ENCODE data around the gene PRAMEF12. TPM values are rescaled to one million over a fixed set of nuclear protein-coding genes. Genes with fewer than 3 reads are reported as not detected.
"Not testable (repeated sequence)": the region's sequence is repeated elsewhere in the genome, so short reads cannot be mapped to it uniquely, and the experiment has no call there.

PRAMEF12 gene
- total RNA-seq, 1 donor from 2014 or later: not detected

DNA sequence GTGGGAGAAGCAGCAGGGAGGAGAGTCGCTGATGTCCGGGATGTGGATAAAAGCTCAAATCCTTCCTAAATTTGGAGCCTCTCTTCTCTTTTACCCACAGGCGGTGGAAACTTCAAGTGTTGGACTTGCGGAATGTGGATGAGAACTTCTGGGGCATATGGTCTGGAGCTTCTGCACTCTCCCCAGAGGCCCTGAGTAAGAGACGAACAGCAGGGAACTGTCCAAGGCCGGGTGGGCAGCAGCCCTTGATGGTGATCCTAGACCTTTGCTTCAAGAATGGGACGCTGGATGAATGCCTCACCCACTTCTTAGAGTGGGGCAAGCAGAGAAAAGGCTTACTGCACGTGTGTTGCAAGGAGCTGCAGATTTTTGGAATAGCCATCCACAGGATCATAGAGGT is 1.9 kb downstream of the PRAMEF12 start:
- intact Hi-C loops (cut with DNase I): no loop called here
- Histone ChIP-seq H3K9me3 (no peaks in the 10 kb centered on the region), H3K4me3 (no peak overlapping the region), H3K36me3 (no peaks in the 10 kb centered on the region), H3K4me1 (no peaks in the 10 kb centered on the region), H3K27ac (no peak overlapping the region), H3K27me3 (no peaks in the 10 kb centered on the region)
- DNase-seq (ENCODE audit: extremely low spot score in 2 of 2): peak in 1 of 2 donors; percentile 70
- no peak for TF ChIP-seq POLR2AphosphoS5 (IDR thresholded peaks at IDR 0.05; ENCODE audit: insufficient read depth in 1 of 2, low read depth in 1 of 2)
- no peak for TF ChIP-seq POLR2A (IDR thresholded peaks at IDR 0.05)
- TF ChIP-seq, protein P1, sequence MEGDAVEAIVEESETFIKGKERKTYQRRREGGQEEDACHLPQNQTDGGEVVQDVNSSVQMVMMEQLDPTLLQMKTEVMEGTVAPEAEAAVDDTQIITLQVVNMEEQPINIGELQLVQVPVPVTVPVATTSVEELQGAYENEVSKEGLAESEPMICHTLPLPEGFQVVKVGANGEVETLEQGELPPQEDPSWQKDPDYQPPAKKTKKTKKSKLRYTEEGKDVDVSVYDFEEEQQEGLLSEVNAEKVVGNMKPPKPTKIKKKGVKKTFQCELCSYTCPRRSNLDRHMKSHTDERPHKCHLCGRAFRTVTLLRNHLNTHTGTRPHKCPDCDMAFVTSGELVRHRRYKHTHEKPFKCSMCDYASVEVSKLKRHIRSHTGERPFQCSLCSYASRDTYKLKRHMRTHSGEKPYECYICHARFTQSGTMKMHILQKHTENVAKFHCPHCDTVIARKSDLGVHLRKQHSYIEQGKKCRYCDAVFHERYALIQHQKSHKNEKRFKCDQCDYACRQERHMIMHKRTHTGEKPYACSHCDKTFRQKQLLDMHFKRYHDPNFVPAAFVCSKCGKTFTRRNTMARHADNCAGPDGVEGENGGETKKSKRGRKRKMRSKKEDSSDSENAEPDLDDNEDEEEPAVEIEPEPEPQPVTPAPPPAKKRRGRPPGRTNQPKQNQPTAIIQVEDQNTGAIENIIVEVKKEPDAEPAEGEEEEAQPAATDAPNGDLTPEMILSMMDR (IDR thresholded peaks at IDR 0.05): no peak

GRCh38 chr1:12776801-12777557 is 3.4 kb downstream of the PRAMEF12 start:
- no peaks in the 10 kb centered on the region for H3K4me1 ChIP-seq
- no peaks in the 10 kb centered on the region for H3K9me3 ChIP-seq
- no peaks in the 10 kb centered on the region for H3K27me3 ChIP-seq
- intact Hi-C loops (cut with DNase I): loop anchor here (1.0 kb wide), 1 partner anchor 15 kb away; no protein-coding TSS in a partner anchor
- no peak for TF ChIP-seq POLR2AphosphoS5 (IDR thresholded peaks at IDR 0.05; ENCODE audit: insufficient read depth in 1 of 2, low read depth in 1 of 2)
- DNase-seq (ENCODE audit: extremely low spot score in 2 of 2): peak in 1 of 2 donors; percentile 74
- H3K36me3 ChIP-seq: no peaks in the 10 kb centered on the region
- no peak overlapping the region for H3K4me3 ChIP-seq
- no peak overlapping the region for H3K27ac ChIP-seq

GRCh38 chr1:12778061-12778460 is 4.5 kb downstream of the PRAMEF12 start:
- no peaks in the 10 kb centered on the region for H3K9me3 ChIP-seq
- no peaks in the 10 kb centered on the region for H3K36me3 ChIP-seq
- no peak overlapping the region for H3K27ac ChIP-seq
- intact Hi-C loops (cut with DNase I): no loop called here
- TF ChIP-seq POLR2A (IDR thresholded peaks at IDR 0.05): no peak
- TF ChIP-seq POLR2AphosphoS5 (IDR thresholded peaks at IDR 0.05; ENCODE audit: insufficient read depth in 1 of 2, low read depth in 1 of 2): no peak
- TF ChIP-seq, protein P1 (IDR thresholded peaks at IDR 0.05): no peak
- no peak overlapping the region for H3K4me3 ChIP-seq
- H3K27me3 ChIP-seq: no peaks in the 10 kb centered on the region
- H3K4me1 ChIP-seq: no peaks in the 10 kb centered on the region
- peak in 1 of 2 donors; percentile 72 for DNase-seq (ENCODE audit: extremely low spot score in 2 of 2)

- Histone ChIP-seq H3K9me3 (no peaks in the 10 kb centered on the region), H3K36me3 (no peaks in the 10 kb centered on the region), H3K27ac (no peak overlapping the region), H3K4me3 (no peak overlapping the region), H3K27me3 (no peaks in the 10 kb centered on the region), H3K4me1 (no peaks in the 10 kb centered on the region)
- DNase-seq (ENCODE audit: extremely low spot score in 2 of 2): peak in 1 of 2 donors; percentile 58
- intact Hi-C loops (cut with DNase I): no loop called here
- no peak for TF ChIP-seq POLR2AphosphoS5 (IDR thresholded peaks at IDR 0.05; ENCODE audit: insufficient read depth in 1 of 2, low read depth in 1 of 2)
- TF ChIP-seq, protein P1 (IDR thresholded peaks at IDR 0.05): no peak
- no peak for TF ChIP-seq POLR2A (IDR thresholded peaks at IDR 0.05)
These were observed 5.4 kb downstream of the PRAMEF12 start for GRCh38 chr1:12778907-12779306.

DNA sequence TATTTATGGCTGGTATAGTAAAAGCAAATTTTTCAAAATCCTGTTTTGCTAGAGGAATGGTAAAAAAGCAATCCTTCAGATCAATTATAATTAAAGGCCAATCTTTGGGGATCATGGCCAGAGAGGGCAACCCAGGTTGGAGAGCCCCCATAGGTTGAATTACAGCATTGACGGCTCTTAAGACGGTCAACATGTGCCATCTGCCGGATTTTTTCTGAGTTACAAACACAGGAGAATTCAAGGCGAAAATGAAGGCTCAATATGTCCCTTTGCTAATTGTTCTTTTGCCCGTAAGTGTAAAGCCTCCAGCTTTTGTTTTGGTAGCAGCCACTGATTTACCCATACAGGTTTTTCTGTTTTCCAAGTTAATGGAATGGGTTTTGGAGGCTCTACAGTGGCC is 8.0 kb downstream of the PRAMEF12 start:
- H3K4me1 ChIP-seq; H3K4me3 ChIP-seq; intact Hi-C loops (cut with DNase I); H3K36me3 ChIP-seq; DNase-seq (ENCODE audit: extremely low spot score in 2 of 2); H3K27me3 ChIP-seq; H3K27ac ChIP-seq; H3K9me3 ChIP-seq: not testable (repeated sequence)

GRCh38 chr1:12783783-12784182 is 10.2 kb downstream of the PRAMEF12 start:
- H3K27me3 ChIP-seq; DNase-seq (ENCODE audit: extremely low spot score in 2 of 2); H3K4me1 ChIP-seq; H3K9me3 ChIP-seq; H3K4me3 ChIP-seq; intact Hi-C loops (cut with DNase I); H3K27ac ChIP-seq; H3K36me3 ChIP-seq: not testable (repeated sequence)

DNA sequence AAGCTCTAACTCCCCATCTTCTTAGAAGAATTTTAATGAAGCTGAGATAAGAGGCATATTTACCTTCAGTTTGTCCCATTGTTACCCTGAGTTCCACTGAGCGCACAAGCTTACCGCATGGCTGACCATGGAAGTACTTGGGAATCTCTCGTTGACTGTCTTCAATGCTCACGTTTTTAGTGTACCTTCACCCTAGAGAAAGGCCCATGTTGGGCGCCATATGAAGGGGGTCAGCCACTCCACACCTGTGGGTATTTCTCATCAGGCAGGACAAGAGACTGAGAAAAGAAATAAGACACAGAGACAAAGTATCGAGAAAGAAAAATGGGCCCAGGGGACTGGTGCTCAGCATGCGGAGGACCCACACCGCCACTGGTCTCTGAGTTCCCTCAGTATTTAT is 11.2 kb downstream of the PRAMEF12 start:
- H3K36me3 ChIP-seq; H3K27ac ChIP-seq; H3K27me3 ChIP-seq; intact Hi-C loops (cut with DNase I); H3K4me3 ChIP-seq; H3K4me1 ChIP-seq; H3K9me3 ChIP-seq; DNase-seq (ENCODE audit: extremely low spot score in 2 of 2): not testable (repeated sequence)

DNA sequence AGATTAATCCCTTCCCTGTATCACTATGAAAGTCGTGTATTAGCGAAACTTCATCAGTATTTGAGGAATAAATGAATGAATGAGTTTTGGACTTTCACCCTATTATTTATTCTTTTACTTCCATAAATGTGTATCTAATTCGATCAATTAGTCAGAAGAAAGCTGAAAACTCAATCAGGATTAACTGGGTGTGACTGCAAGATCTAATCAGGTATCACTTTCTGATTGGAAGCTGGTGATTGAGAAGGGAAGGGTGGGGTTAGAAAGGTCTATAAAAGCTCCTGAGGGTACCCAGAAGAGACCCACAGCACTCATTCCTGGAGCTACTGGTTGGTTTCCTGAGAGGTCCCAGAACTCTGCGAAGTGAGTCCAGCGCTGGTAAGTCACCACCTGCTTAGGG is 17.6 kb downstream of the PRAMEF12 start, which contains the start of gene PRAMEF1:
PRAMEF1 (plus strand) TSS at position 301 of the 400 bp plus-strand sequence. CDS start 1,831 bp downstream, outside the sequence.
- DNase-seq (ENCODE audit: extremely low spot score in 2 of 2); H3K4me1 ChIP-seq; H3K27ac ChIP-seq; H3K9me3 ChIP-seq; H3K36me3 ChIP-seq; H3K27me3 ChIP-seq; H3K4me3 ChIP-seq; intact Hi-C loops (cut with DNase I): not testable (repeated sequence)
